ENCODE results near the gene BOLA2B. TPM values are rescaled to one million over a fixed set of nuclear protein-coding genes. Genes with fewer than 3 reads are reported as not detected.
A peak's percentile ranks its signal among the peaks of the same experiment; 100 is the strongest.

BOLA2B gene
- total and polyA plus RNA-seq, 9 of the 15 experiments (the other 6 are each of a cell fraction or from before 2014, with no cell fraction given), result 43.9 to 613 (median 181) TPM

DNA sequence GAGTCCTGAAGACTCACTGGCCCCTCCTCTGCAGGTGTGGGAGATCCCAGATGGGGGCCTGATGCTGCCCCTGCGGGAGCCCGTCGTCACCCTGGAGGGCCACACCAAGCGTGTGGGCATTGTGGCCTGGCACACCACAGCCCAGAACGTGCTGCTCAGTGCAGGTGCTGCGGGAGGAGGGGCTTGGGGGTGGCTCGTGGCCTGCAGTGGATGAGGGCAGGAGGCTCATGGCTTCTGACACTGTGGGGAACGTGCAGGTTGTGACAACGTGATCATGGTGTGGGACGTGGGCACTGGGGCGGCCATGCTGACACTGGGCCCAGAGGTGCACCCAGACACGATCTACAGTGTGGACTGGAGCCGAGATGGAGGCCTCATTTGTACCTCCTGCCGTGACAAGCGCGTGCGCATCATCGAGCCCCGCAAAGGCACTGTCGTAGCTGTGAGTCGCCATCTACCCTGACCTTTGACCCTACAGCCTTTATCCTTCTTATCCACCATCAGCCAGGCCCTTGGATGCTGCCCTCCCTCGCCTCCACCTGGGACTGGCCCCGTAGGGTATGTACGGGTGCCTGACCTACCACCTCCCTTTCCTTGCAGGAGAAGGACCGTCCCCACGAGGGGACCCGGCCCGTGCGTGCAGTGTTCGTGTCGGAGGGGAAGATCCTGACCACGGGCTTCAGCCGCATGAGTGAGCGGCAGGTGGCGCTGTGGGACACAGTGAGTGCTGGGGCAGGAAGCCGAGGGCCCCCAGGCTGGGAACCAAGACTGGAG lies 6.5 kb downstream of the BOLA2B start (continued):
- TF ChIP-seq, protein P1, sequence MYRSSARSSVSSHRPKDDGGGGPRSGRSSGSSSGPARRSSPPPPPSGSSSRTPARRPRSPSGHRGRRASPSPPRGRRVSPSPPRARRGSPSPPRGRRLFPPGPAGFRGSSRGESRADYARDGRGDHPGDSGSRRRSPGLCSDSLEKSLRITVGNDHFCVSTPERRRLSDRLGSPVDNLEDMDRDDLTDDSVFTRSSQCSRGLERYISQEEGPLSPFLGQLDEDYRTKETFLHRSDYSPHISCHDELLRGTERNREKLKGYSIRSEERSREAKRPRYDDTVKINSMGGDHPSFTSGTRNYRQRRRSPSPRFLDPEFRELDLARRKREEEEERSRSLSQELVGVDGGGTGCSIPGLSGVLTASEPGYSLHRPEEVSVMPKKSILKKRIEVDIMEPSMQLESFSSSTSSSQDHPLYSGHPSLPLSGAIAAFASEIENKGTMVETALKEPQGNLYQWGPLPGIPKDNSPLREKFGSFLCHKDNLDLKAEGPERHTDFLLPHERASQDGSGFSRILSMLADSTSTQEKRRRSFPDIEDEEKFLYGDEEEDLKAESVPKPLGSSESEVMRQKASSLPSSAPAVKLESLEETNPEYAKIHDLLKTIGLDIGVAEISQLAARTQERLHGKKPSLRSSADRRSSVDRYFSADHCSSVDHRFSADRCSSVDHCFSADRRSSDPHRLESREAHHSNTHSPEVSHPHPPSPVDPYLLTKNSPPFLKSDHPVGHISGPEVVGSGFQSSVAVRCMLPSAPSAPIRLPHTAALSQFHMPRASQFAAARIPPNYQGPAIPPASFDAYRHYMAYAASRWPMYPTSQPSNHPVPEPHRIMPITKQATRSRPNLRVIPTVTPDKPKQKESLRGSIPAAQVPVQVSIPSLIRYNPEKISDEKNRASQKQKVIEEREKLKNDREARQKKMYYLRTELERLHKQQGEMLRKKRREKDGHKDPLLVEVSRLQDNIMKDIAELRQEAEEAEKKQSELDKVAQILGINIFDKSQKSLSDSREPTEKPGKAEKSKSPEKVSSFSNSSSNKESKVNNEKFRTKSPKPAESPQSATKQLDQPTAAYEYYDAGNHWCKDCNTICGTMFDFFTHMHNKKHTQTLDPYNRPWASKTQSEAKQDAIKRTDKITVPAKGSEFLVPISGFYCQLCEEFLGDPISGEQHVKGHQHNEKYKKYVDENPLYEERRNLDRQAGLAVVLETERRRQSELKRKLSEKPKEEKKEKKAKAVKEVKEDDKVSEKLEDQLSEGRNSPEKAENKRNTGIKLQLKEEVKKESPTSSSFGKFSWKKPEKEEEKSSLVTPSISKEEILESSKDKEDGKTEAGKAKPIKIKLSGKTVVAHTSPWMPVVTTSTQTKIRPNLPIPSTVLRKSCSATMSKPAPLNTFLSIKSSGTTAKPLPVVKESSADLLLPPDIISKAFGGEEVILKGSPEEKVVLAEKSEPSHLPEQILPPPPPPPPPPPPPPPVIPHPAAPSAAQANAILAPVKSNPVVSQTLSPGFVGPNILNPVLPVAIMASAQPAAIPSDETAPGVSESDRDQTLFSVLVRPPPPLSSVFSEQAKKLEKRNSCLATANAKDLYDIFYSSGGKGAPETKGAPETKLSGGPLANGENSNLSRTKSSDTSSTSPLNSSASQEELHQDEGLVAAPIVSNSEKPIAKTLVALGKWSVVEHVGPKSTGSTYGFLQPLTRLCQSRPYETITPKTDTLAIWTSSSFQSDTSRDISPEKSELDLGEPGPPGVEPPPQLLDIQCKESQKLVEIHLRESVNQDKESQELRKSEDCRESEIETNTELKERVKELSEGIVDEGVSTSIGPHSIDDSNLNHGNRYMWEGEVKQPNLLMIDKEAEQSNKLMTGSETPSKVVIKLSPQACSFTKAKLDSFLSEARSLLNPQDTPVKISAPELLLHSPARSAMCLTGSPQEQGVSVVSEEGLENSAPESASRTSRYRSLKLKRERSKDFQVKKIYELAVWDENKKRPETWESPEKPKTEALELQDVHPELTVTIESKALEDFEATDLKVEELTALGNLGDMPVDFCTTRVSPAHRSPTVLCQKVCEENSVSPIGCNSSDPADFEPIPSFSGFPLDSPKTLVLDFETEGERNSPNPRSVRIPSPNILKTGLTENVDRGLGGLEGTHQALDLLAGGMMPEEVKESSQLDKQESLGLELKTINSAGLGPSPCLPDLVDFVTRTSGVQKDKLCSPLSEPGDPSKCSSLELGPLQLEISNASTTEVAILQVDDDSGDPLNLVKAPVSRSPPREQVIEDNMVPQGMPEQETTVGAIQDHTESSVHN (IDR thresholded peaks at IDR 0.05; ENCODE audit: borderline replicate concordance in 1 of 2, low read depth in 1 of 2), result no peak
- TF ChIP-seq MAZ (CRISPR knock-in tag; conservative IDR thresholded peaks at IDR 0.05 in 1 of 2, IDR thresholded peaks at IDR 0.05 in 1 of 2) (peak in 1 of 2 experiments; percentile 76), SIRT6 (IDR thresholded peaks at IDR 0.05; ENCODE audit: low read depth, low read length) (no peak), PHB (CRISPR knock-in tag; IDR thresholded peaks at IDR 0.05) (0 out of 2 replicates have a peak, but pooled peaks have one; percentile 4), ZNF436 (CRISPR knock-in tag; IDR thresholded peaks at IDR 0.05) (no peak), NR2F6 (CRISPR knock-in tag; IDR thresholded peaks at IDR 0.05) (peak; percentile 83; the same call in 1 of the 2 replicates), CREB1 (IDR thresholded peaks at IDR 0.05) (peak; percentile 42), CREB1 (CRISPR knock-in tag; IDR thresholded peaks at IDR 0.05) (peak; percentile 70), ZFP36 (IDR thresholded peaks at IDR 0.05; ENCODE audit: low read depth, low read length, partially characterized antibody) (peak; percentile 12), NRF1 (conservative IDR thresholded peaks at IDR 0.05 in 1 of 2, IDR thresholded peaks at IDR 0.05 in 1 of 2) (peak; percentile 82 to 85), ETV1 (tag; conservative IDR thresholded peaks at IDR 0.05; ENCODE audit: low read depth) (peak; percentile 60), ZBTB7A (IDR thresholded peaks at IDR 0.05; ENCODE audit: borderline replicate concordance, control insufficient read depth, low read depth, low read length) (peak; percentile 74; the same call in 1 of the 2 replicates), DPF2 (IDR thresholded peaks at IDR 0.05) (peak; percentile 77), TCF3 (CRISPR knock-in tag; IDR thresholded peaks at IDR 0.05) (peak; percentile 54)
- TF ChIP-seq, protein P2, sequence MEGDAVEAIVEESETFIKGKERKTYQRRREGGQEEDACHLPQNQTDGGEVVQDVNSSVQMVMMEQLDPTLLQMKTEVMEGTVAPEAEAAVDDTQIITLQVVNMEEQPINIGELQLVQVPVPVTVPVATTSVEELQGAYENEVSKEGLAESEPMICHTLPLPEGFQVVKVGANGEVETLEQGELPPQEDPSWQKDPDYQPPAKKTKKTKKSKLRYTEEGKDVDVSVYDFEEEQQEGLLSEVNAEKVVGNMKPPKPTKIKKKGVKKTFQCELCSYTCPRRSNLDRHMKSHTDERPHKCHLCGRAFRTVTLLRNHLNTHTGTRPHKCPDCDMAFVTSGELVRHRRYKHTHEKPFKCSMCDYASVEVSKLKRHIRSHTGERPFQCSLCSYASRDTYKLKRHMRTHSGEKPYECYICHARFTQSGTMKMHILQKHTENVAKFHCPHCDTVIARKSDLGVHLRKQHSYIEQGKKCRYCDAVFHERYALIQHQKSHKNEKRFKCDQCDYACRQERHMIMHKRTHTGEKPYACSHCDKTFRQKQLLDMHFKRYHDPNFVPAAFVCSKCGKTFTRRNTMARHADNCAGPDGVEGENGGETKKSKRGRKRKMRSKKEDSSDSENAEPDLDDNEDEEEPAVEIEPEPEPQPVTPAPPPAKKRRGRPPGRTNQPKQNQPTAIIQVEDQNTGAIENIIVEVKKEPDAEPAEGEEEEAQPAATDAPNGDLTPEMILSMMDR (IDR thresholded peaks at IDR 0.05 in 2 of 3, conservative IDR thresholded peaks at IDR 0.05 in 1 of 3; ENCODE audit: insufficient read depth in 2 of 3, low read depth in 1 of 3, low read length in 3 of 3), result peak; percentile 84 to 96 (median 87)
- TF ChIP-seq, protein P3, sequence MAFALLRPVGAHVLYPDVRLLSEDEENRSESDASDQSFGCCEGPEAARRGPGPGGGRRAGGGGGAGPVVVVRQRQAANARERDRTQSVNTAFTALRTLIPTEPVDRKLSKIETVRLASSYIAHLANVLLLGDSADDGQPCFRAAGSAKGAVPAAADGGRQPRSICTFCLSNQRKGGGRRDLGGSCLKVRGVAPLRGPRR (CRISPR knock-in tag; IDR thresholded peaks at IDR 0.05), result no peak
